HG02588 (cell line): Measurements from ENCODE around the gene EFCAB11.

Source experiments
- ATAC-seq: cut with Tn5 transposase; IDR thresholded peaks from one replicate; pipeline ENCODE4 v1.9.1; 2021; ENCODE audit warnings: mild to moderate bottlenecking, moderate library complexity; ENCODE audit not compliant: unreplicated experiment

EFCAB11 gene, protein sequence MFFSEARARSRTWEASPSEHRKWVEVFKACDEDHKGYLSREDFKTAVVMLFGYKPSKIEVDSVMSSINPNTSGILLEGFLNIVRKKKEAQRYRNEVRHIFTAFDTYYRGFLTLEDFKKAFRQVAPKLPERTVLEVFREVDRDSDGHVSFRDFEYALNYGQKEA

DNA sequence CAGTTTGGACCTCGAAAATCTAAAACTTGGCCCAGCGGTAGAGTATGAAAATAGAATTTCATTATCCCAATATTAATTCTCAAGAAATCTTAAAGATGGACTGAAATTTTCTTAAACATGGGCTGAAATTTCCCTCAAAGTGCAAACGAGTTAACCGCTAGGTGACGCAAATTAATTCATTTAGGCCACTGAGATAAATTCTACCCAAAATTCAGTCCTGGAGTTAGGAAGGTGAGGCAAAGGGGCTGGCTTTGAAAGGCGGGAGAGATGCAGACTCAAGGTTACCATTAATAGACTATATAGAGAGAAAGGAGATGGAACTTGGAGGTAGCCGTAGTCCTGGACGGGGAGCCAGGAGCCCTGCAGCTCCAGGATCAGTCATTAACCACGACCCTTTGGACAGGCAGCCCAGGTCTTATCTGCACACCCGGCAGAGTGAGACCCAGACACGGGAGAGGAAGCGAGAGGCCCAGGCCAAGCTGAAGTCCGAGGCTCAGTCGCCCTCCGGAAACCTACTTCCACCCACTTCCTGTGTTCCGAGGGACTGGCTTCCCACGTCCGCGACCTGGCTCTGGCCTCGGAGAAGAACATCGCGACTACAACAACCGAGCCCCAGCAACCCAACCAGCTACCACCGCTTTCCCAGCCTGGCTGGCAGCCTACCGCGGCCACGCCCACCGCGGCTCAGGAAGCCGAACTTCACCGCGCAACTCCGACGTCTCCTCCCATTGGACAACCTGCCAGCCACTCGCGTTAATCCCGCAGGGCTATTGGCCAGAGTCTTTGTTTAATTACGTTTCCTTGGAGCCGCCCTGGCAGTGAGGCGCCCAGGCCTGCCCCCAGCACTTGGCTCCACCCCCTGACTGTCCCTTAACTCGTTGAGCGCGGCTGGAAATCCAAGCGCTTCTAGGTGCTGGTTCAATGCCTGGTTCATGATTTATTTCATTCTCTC lies at the start of gene EFCAB11:
EFCAB11 (minus strand) TSS at position 661 of the 952 bp plus-strand sequence; CDS start at position 591, 70 bp downstream.
- peak; percentile 82 for ATAC-seq

DNA sequence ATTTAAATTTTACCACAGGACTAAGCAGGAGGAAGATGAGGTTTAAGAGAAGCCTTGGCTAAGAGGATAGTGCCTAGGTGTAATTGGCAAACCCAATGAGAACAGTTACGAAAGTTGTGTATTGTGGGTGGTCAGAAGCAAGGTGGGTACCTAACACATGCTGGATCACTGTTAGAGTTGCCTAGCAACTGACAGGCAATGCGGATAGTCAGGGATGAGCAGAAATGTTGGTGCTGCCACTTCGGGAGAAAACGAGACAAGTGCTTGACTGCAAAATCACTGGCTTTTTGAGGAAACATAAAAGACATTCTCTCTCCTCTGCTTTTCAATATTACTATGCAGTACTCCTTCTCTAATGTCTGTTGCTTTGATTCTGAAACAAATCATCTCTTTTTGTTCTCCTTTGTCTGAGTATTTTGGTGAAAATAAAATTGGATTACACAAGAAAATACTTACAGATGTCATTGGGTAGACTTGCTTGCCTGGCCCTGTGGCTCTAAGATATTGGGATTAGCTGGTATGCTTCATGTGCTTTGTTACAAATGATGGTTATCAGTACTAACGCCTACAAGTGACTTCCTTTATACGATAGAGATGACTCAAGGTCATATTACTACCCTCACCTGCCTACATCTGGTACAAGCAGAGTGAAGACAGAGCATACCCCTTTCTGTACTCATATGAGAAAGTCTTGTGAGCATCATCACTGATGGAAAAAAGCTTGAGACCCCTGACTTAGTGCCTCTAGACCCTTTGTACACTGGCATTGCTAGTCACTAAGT lies 49.2 kb upstream of the EFCAB11 start:
- ATAC-seq, result no peak

DNA sequence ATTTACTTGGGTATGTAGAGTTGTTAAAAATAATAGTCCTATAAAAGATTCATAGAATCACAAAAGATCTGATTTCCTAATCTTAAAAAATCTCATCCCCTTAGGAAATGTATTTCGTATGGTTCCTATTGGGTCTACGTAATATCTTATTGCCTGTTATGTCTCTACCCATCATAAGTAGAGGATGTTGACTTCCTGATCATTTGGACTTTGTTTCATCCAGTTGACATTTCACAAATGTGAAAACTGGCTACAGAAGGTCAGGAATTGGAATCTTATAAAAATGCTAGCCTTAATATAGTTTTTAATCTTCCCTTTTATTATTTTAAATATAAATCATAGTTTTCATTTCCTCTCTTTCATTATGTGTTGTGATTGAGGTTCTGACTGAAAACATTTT lies 46.4 kb upstream of the EFCAB11 start:
- ATAC-seq, result no peak

DNA sequence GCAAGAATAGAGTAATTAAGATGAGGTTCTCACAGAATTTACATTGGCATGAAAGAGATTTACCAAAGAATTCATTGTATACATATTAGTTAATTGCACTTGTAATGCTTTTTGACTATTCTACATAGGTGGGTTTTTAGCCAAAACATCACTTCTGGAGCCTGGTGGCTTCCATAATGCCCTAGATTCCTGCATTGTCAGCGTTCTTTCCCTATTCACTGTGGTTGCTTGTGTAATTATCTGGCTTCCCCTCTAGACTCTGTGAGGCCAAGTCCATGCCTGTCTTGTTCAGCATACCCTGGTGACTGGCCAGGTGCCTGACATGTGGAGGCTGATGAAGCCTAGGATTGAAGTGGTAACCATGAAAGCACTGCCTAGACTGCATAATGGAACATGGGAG lies 42.4 kb upstream of the EFCAB11 start:
- ATAC-seq, result no peak

DNA sequence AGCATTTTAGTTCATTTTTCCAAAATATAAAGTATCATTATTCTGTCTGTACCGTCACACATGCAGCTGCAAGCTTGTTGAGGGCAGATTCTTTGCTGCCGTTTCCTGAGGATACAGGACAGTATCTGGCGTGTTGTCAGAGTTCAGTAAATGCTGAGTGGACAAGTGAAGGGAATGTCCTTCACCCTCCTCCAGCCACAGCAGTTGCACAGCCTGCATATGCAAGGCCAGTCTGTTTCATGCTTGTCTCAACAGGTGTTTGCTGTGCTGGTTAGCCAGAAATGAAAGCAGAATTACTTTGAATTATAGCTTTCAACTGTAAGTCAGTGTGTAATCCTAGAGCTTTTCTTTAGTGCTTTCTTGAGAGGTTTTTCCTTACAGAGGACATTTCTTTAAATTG lies 37.7 kb upstream of the EFCAB11 start:
- ATAC-seq, result no peak

DNA sequence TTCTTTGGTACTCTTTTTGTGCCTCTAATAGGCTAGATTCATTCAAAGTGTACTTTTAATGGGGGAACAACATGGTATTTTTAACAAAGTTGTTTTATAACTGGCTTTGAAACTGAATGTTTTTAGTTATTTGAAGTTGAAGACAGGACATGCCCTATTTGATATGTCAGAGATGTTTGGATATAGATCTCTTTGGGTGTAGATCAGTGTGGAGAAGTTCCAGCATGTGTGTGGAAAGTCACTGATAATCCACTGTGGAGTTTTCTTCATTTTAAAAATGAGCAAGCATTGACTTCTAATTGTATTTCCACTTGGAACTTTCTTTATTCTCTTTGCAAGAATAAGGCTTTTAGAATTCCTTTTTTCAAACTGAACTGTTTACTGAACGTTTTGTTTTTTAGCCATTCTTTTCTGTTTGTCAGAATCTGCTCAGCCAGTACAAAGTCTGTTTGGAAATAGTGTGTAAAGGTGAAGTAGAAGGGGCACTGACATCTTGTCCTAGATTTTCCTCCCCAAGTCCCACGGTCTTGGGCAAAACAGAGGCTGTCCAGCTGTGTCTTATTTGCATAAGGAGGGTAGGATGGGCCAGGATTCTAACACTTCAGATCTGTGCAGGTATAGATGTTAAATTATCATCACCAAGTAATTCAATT lies 36.2 kb upstream of the EFCAB11 start:
- ATAC-seq, result no peak

DNA sequence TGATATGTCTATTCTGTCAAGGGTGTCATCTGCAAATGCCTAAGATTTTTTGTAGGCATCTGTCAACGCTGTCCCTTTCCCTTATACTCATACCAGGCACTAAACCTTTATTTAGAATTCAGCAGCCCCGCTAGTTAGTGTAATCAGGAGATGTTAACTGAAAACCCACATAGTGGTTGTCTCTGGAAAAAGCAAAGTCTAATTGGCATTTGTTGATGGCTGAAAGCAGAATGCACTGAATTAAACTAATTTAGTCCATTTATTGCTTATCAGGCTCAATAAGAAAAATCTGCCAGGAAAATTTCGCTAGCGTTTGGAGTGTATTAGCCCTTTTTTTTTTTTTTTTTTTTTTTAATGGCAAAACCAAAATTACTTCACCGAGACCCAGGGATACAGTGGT lies 35.7 kb upstream of the EFCAB11 start:
- ATAC-seq, result no peak

DNA sequence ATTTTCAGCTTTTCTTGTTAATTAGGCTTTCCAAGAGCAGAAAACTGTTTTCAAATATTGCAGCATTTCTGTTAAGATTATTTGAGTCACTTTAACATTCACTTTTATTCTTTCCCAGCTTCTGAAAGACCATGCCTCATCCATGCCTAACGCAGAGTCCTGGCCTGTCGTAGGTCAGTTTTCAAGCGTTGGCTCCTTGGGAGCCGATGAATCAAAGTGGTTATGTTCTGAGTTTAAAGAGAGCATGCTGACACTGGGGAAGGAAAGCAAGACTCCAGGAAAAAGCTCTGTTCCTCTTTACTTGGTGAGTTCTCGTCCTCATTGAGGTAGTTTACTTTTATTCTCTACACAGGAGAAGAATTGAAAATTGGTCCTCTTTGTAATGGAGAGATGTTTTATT lies 34.3 kb upstream of the EFCAB11 start:
- ATAC-seq, result no peak

DNA sequence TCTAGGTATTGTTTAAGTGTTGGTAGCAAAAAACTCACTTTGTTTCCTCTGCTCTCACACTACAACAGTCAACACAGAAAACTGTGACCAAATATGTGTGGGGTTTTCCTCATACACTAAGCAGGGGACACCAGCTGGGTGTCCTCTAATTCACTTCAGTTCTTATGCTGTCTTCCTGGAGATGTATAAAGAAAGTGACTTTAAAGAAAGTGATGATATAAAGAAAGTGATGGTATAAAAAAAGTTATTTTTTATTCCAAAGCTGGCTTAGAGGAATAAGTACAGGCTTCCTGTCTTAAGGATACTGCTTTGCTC lies 32.6 kb upstream of the EFCAB11 start:
- no peak for ATAC-seq

DNA sequence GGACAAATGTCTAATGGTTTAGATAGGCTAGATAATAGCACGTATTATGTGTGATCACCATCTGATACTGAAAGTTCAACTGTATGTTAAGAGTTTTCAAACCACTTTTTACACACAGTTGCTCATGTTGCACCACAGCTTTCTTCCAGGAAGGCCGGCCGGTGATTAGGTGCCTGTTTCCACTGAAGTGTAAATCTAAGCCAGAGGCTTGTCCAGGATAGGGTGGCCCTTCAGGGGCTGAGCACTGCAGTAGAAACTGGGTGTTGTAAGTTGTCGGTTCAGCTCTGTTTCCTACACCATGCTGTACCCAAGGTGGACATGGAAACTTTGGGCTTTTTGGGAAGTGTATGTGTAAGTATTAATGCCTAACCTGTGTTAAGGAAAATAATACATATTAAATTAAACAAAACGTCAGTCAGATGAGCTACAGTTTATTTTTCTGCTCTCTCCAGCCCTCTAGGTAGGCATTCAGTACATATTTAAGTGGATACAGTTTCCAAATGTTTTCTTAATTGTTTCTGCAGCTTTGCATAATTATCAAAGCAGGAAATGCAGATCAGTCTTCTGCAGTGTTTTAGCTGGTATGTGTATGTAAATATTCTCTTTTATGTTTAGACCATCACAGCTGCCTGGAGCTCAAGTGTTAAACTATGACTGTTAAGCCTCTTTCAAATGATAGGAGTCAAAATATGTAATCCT lies 32.1 kb upstream of the EFCAB11 start:
- ATAC-seq, result no peak

DNA sequence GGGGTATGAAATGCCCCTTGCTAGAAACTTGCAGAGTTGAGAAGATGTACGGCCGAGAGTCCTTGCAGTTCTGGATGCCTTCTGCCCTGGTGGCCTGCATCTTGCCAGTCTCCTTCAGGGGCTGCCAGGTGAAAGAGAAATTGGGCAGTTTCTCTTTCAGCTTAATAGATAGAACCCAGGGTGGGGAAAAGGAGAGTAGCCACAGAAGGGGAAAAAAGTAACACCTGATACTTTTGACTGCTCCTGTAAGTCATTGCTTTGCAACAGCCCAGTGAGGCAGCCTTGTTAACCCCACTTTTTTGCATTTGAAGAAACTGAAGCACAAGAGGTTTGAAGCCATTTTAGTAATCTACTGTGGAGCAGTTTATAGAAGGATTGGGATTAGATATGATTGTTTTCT lies 28.8 kb upstream of the EFCAB11 start:
- ATAC-seq, result peak; percentile 61

DNA sequence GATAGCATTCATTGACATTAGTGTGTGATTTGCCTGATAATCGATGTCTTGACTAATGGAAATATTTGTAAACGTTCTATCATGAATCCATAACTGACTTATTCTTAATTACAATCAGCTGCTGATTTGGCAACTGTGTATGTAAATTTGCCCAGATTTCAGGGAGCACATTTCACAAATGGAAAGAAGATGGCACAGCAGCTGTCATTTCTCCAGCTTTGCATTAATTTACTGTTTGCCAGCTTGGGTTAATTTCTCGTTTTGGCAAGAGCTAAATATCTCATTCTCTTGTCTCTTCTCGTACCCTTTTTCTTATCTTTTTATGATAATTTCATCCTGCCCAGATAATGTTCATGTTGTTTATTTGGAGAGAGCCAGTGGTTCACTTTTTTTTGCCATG lies 24.1 kb upstream of the EFCAB11 start:
- no peak for ATAC-seq

DNA sequence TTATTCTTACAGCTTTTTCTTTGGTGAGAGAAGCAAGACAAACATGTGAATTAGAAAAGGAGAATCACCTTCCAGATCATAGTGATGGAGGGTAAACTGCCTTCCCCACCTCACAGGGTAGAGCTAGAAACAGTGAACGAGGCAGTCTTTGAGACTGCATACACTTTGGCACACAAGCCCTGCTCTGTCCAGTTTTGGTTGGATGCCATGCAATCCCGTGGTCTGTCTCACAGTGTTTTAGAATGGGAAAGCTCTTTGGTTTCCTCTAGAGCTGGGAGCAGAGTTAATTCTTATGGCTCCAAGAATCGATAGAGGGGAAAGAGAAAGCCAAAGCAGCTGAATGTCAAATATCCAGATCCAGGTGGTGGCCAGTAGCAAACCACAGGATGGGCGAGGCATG lies 23.1 kb upstream of the EFCAB11 start:
- ATAC-seq, result no peak

DNA sequence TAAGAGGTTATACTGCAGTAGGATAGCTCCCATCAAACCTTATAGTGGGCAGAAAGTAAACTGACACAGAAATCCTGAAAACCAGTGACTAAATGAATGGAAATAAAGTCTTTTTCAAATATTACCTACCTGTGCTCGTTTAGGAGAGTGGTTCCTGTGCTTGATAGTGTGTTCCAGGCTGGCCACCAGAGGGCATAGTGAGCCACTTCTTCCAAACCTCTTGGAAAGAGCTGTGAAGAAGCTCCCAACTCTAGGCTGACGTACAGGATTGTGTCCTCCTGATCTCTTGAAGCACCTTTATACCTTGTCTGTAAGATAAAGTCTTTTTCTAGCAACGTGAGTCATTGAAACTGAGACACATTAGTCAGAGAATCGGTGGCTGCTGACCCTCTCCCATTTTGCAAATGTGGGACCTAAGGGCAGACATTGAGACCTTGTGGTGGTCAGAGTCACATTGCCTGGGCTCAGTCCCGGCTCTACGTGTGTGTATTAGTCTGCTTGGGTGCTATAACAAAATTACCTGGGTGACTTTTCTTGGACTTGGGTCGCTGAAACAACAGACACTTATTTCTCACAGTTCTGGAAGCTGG lies 18.8 kb upstream of the EFCAB11 start:
- ATAC-seq, result peak; percentile 64

DNA sequence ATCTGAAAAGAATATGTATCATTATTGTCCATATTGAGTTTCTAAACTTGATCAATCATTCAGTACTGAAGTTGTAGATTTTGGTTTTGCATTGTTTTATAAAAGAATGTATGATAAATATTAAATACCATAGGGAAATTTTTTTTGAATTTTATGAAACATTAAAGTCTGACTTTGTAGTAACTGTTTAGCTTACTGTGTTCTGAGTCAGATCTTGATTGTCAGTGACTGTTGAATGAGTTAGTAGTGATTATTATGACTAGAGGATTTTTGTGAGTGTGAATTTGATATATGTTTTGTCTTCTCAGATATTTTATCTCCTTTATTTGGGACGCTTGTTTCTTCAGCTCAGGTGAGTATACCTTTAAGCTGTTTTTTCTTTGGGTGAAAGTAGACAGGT lies 11.3 kb upstream of the EFCAB11 start:
- ATAC-seq, result no peak

DNA sequence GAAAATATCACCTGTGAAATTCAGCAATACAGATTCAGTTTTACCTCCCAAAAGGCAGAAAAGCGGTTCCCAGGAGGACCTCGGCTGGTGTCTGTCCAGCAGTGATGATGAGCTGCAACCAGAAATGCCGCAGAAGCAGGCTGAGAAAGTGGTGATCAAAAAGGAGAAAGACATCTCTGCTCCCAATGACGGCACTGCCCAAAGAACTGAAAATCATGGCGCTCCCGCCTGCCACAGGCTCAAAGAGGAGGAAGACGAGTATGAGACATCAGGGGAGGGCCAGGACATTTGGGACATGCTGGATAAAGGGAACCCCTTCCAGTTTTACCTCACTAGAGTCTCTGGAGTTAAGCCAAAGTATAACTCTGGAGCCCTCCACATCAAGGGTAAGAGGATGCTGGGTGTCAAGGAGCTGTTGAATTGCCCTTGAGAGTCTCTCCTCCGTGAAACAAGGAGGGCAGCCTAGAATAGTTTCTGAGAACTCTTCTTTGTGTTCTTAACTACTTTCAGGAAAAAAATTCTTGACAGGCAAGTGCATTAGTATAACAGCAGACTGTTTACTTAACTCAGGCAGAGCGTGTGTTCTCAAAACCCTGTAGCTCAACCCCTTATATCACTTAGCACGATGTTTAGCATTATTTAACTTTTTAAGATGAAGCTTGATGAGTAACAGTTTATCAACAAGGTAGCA lies 8.9 kb upstream of the EFCAB11 start:
- no peak for ATAC-seq

DNA sequence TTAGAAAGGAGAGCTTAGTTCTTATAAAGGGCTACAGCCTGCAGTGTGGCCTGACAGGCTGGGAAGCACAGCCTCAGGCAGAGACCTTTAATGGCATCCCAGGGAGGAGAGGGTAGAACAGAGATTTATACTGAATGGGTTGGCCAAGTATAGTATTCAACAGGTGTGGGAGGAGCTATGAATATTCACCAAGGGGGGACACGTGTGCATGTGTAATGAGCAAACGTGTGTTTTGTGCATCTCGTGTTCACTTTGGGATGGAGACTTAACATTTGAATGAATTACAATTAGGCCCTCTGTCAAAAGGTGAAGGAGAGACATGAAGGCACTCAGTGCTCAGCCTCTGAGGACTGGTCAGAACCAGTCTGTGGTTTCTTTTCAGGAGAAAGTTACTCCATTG lies 6.4 kb upstream of the EFCAB11 start:
- ATAC-seq, result no peak

DNA sequence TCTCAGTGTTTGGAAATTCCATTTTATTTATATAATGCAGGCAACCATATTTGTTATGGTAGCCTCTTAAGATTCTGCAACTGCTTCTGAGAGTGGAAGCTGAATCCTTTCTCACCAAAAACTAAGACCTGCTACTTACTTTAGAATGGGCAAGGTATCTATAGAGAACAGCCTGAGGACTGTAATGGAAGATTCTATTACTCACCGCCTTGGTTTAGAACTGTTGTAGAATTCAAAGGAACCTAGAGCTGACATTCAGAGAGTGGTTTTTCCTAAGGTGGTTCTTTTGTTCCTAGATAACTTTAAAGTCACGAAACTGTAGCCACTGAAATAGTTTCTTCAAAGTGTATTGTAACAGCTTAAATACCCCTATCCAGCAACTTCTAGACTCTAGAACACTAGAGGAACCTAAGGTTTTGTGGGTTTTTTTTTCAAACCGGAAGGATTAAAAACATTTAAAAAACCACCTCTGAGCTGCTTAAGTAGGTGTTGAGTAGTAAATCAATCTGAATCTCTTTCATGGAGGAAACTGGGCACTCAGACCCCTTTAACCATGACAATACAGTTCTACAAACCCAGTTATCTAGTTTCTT lies 5.4 kb upstream of the EFCAB11 start:
- no peak for ATAC-seq

DNA sequence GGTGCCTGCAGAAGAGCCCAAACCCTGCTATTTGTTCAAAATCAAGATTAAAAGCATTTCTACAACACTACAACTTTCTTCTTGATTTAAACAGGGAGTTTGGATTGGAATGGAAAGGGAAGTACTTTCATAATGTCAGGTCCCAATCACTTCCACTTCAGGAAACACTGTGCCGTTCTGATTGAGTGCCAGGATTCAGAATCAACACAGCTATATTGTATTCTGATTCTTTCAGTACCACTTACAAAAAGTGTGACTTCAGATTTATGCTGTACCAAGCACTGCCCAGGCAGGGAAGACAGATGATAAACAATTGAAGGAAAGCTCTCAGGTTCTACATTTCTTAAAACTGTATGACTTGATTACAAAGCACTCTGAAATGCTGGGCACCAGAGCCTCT lies 4.4 kb upstream of the EFCAB11 start:
- no peak for ATAC-seq
